Uterus (tissue), 4 donors: ENCODE measurements around the gene ADGRG6. TPM values are rescaled to one million over a fixed set of nuclear protein-coding genes. Genes with fewer than 3 reads are reported as not detected.

ENCODE experiments used
- DNase-seq, 2 donors: peaks; one replicate each; pipeline ENCODE4 v3.0.0-alpha.2; 2019 to 2020
- H3K27ac ChIP-seq, 2 donors: fragments of 200-600 bp; sonication (generic); 1 replicate in 1 of 2; 2 replicates in 1 of 2; pipeline ENCODE4 v1.5.1; 2016 to 2018
- H3K27me3 ChIP-seq, 2 donors: fragments of 200-600 bp; sonication (generic); one replicate each; pipeline ENCODE4 v1.5.1; 2018 to 2019; ENCODE audit warnings: control low read depth in 1 of 2
- H3K36me3 ChIP-seq, 2 donors: fragments of 200-600 bp; sonication (generic); one replicate each; pipeline ENCODE4 v1.5.1; 2019; ENCODE audit warnings: control low read depth in 1 of 2
- H3K4me1 ChIP-seq, 2 donors: fragments of 200-600 bp; sonication (generic); one replicate each; pipeline ENCODE4 v1.5.1; 2018 to 2019; ENCODE audit warnings: control low read depth in 1 of 2
- H3K4me3 ChIP-seq, 2 donors: fragments of 200-600 bp; sonication (generic); 1 replicate in 1 of 2; 2 replicates in 1 of 2; pipeline ENCODE4 v1.5.1; 2018 to 2019; ENCODE audit warnings: mild to moderate bottlenecking in 1 of 2
- H3K9me3 ChIP-seq, 2 donors: fragments of 200-600 bp; sonication (generic); one replicate each; pipeline ENCODE4 v1.5.1; 2019; ENCODE audit warnings: control low read depth in 1 of 2
- CTCF ChIP-seq, 4 experiments: fragments of 200-600 bp in 2 of 4; fragments of 450-650 bp in 2 of 4; sonication (generic) in 2 of 4; IDR thresholded peaks; one replicate each; pipeline ENCODE4 v1.5.1; 2016 to 2019; ENCODE audit warnings: antibody characterized with exemption in 4 of 4, mild to moderate bottlenecking in 2 of 4, moderate library complexity in 1 of 4
- POLR2A ChIP-seq, 2 donors: fragments of 450-650 bp; IDR thresholded peaks; one replicate each; pipeline ENCODE4 v1.6.1; 2016; ENCODE audit warnings: antibody characterized with exemption in 2 of 2, mild to moderate bottlenecking in 1 of 2, moderate library complexity in 1 of 2
- intact Hi-C: fragments of 100-400 bp; cut with DNase I; formaldehyde crosslinking; loops from one replicate; pipeline ENCODE4 v1.15.1; 2023; ENCODE audit warnings: low total_unique reads
- total RNA-seq, 4 donors: library from RNA; depleted of rRNA in 3 of 4; stranded (reverse); fragments of >200 nt in 3 of 4; gene quantifications; one replicate each; pipeline versions ENCODE4 v1.1.0 to v1.2.4, GENCODE V29; 2014 to 2023
- donor health status: DM: yes; HTN: yes; CAD: no.

ADGRG6 gene
- total RNA-seq, 4 donors from 2014 or later = 3.6 to 23.8 (median 9.5) TPM

GRCh38 chr6:142409794-142410193, 108.0 kb downstream of the ADGRG6 start:
- H3K4me1 ChIP-seq = no peaks in the 10 kb centered on the region
- H3K27me3 ChIP-seq = no peaks in the 10 kb centered on the region
- no peak for DNase-seq
- no peak overlapping the region for H3K27ac ChIP-seq
- no peaks in the 10 kb centered on the region for H3K36me3 ChIP-seq
- TF ChIP-seq POLR2A (IDR thresholded peaks at IDR 0.05) = no peak
- TF ChIP-seq CTCF (IDR thresholded peaks at IDR 0.05) = no peak
- intact Hi-C loops = no loop called here
- H3K9me3 ChIP-seq = no peaks in the 10 kb centered on the region
- no peak overlapping the region for H3K4me3 ChIP-seq

GRCh38 chr6:142411145-142411544, 109.3 kb downstream of the ADGRG6 start:
- H3K4me3 ChIP-seq = no peak overlapping the region
- no peaks in the 10 kb centered on the region for H3K27me3 ChIP-seq
- no peak for DNase-seq
- no peaks in the 10 kb centered on the region for H3K4me1 ChIP-seq
- intact Hi-C loops = no loop called here
- H3K9me3 ChIP-seq = no peaks in the 10 kb centered on the region
- no peaks in the 10 kb centered on the region for H3K36me3 ChIP-seq
- no peak overlapping the region for H3K27ac ChIP-seq
- TF ChIP-seq POLR2A (IDR thresholded peaks at IDR 0.05) (no peak), CTCF (IDR thresholded peaks at IDR 0.05) (no peak)

GRCh38 chr6:142412241-142412640, 110.4 kb downstream of the ADGRG6 start:
- H3K9me3 ChIP-seq = no peaks in the 10 kb centered on the region
- intact Hi-C loops = no loop called here
- no peak overlapping the region for H3K4me3 ChIP-seq
- H3K36me3 ChIP-seq = no peaks in the 10 kb centered on the region
- no peaks in the 10 kb centered on the region for H3K4me1 ChIP-seq
- H3K27ac ChIP-seq = no peak overlapping the region
- DNase-seq = no peak
- H3K27me3 ChIP-seq = no peaks in the 10 kb centered on the region
- no peak for TF ChIP-seq POLR2A (IDR thresholded peaks at IDR 0.05)
- TF ChIP-seq CTCF (IDR thresholded peaks at IDR 0.05) = no peak

GRCh38 chr6:142412658-142413057, 110.9 kb downstream of the ADGRG6 start:
- Histone ChIP-seq H3K9me3 (no peaks in the 10 kb centered on the region), H3K4me3 (no peak overlapping the region), H3K36me3 (no peaks in the 10 kb centered on the region), H3K27ac (no peak overlapping the region), H3K27me3 (no peaks in the 10 kb centered on the region), H3K4me1 (no peaks in the 10 kb centered on the region)
- no peak for TF ChIP-seq POLR2A (IDR thresholded peaks at IDR 0.05)
- TF ChIP-seq CTCF (IDR thresholded peaks at IDR 0.05) = no peak
- intact Hi-C loops = no loop called here
- no peak for DNase-seq

GRCh38 chr6:142413111-142413510, 111.3 kb downstream of the ADGRG6 start:
- intact Hi-C loops = no loop called here
- H3K27ac ChIP-seq = no peak overlapping the region
- H3K9me3 ChIP-seq = no peaks in the 10 kb centered on the region
- H3K27me3 ChIP-seq = no peaks in the 10 kb centered on the region
- DNase-seq = no peak
- H3K4me3 ChIP-seq = no peak overlapping the region
- TF ChIP-seq POLR2A (IDR thresholded peaks at IDR 0.05) (no peak), CTCF (IDR thresholded peaks at IDR 0.05) (no peak)
- H3K4me1 ChIP-seq = no peaks in the 10 kb centered on the region
- H3K36me3 ChIP-seq = no peaks in the 10 kb centered on the region
